Endodermal cell (in vitro differentiated cells): Measurements from ENCODE around the gene HDGFL2. TPM values are rescaled to one million over a fixed set of nuclear protein-coding genes. Genes with fewer than 3 reads are reported as not detected.
A peak's percentile ranks its signal among the peaks of the same experiment; 100 is the strongest.

Experiments
- DNase-seq: peaks from one replicate; pipeline ENCODE4 v3.0.0-alpha.2; 2017
- H3K27ac ChIP-seq: 2 replicates; pipeline ENCODE4 v1.5.1; 2013; ENCODE audit warnings: mild to moderate bottlenecking, low read depth, low read length, moderate library complexity
- H3K27me3 ChIP-seq: 2 replicates; pipeline ENCODE4 v1.6.1; 2013; ENCODE audit warnings: mild to moderate bottlenecking, low read length, moderate library complexity; ENCODE audit not compliant: insufficient read depth, control insufficient read depth, poor library complexity, severe bottlenecking
- H3K36me3 ChIP-seq: 2 replicates; pipeline ENCODE4 v1.7.0; 2013; ENCODE audit warnings: mild to moderate bottlenecking, low read length, moderate library complexity; ENCODE audit not compliant: control insufficient read depth, insufficient read depth
- H3K4me1 ChIP-seq: one replicate; pipeline ENCODE4 v1.7.0; 2013; ENCODE audit warnings: low read length; ENCODE audit not compliant: control insufficient read depth, insufficient read depth
- H3K4me3 ChIP-seq: 2 replicates; pipeline ENCODE4 v1.5.1; 2013; ENCODE audit warnings: mild to moderate bottlenecking, low read length, moderate library complexity
- H3K9ac ChIP-seq: 2 replicates; pipeline ENCODE4 v1.6.1; 2013; ENCODE audit warnings: mild to moderate bottlenecking, low read length, moderate library complexity; ENCODE audit not compliant: poor library complexity, severe bottlenecking; ENCODE audit errors: extremely low read depth
- H3K9me3 ChIP-seq: 2 replicates; pipeline ENCODE4 v1.6.1; 2013; ENCODE audit warnings: mild to moderate bottlenecking, low read length, moderate library complexity; ENCODE audit not compliant: control insufficient read depth
- H3K27ac Mint-ChIP-seq: 2 replicates; pipeline ENCODE4 v1.8.0; 2020; ENCODE audit warnings: mixed read lengths
- H3K27me3 Mint-ChIP-seq: 2 replicates; pipeline ENCODE4 v1.8.0; 2021; ENCODE audit warnings: mild to moderate bottlenecking, mixed read lengths; ENCODE audit not compliant: insufficient read depth
- H3K36me3 Mint-ChIP-seq: 2 replicates; pipeline ENCODE4 v1.8.0; 2020; ENCODE audit warnings: low read depth, mixed read lengths
- H3K4me1 Mint-ChIP-seq: 2 replicates; pipeline ENCODE4 v1.8.0; 2020; ENCODE audit warnings: mixed read lengths
- H3K4me3 Mint-ChIP-seq: 2 replicates; pipeline ENCODE4 v1.8.0; 2020; ENCODE audit warnings: mild to moderate bottlenecking, moderate library complexity, mixed read lengths
- H3K9me3 Mint-ChIP-seq: 2 replicates; pipeline ENCODE4 v1.8.0; 2020; ENCODE audit warnings: mild to moderate bottlenecking, mixed read lengths
- WGBS, 2 experiments: methylation state at CpG; one replicate each; pipeline versions ENCODE4 v1.1.5 to v1.1.7; 2013; ENCODE audit warnings: missing lambda C conversion rate in 2 of 2, mixed read lengths in 1 of 2; ENCODE audit not compliant: insufficient coverage in 1 of 2, insufficient read length in 1 of 2; 5-methylcytosine and 5-hydroxymethylcytosine counted together
- total RNA-seq, 2 donors: library from RNA; stranded (reverse); fragmentation: NEBNext Ultra II Directional in 1 of 2; extraction: Animal tissue kit (Norgen Biotek cat#: 25700) in 1 of 2; gene quantifications; 2 replicates in 1 of 2; 3 replicates in 1 of 2; pipeline ENCODE4 v1.2.1, GENCODE V29; 2021
- TF ChIP-seq, protein P1 (sequence below): fragments of 200-600 bp; sonication (generic); conservative IDR thresholded peaks from 2 replicates; pipeline ENCODE4 v1.5.0; 2021; ENCODE audit warnings: antibody characterized with exemption, mild to moderate bottlenecking

Gene HDGFL2
- total RNA-seq, 2 donors from 2014 or later, result 117 TPM

- H3K9me3 Mint-ChIP-seq, result no peaks in the 10 kb centered on the region
- WGBS, 2 experiments, result 84 to 92% methylated on average over 9 of the region's 9 CpGs
- H3K4me1 Mint-ChIP-seq, result no peaks in the 10 kb centered on the region
- Histone ChIP-seq H3K4me3 (no peak overlapping the region), H3K9me3 (no peaks in the 10 kb centered on the region), H3K9ac (no peak overlapping the region), H3K27ac (no peak overlapping the region), H3K27me3 (peaks cover 17% of the 10 kb centered on the region), H3K36me3 (no peaks in the 10 kb centered on the region), H3K4me1 (no peaks in the 10 kb centered on the region)
- TF ChIP-seq, protein P1, sequence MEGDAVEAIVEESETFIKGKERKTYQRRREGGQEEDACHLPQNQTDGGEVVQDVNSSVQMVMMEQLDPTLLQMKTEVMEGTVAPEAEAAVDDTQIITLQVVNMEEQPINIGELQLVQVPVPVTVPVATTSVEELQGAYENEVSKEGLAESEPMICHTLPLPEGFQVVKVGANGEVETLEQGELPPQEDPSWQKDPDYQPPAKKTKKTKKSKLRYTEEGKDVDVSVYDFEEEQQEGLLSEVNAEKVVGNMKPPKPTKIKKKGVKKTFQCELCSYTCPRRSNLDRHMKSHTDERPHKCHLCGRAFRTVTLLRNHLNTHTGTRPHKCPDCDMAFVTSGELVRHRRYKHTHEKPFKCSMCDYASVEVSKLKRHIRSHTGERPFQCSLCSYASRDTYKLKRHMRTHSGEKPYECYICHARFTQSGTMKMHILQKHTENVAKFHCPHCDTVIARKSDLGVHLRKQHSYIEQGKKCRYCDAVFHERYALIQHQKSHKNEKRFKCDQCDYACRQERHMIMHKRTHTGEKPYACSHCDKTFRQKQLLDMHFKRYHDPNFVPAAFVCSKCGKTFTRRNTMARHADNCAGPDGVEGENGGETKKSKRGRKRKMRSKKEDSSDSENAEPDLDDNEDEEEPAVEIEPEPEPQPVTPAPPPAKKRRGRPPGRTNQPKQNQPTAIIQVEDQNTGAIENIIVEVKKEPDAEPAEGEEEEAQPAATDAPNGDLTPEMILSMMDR, result no peak
- H3K36me3 Mint-ChIP-seq, result no peaks in the 10 kb centered on the region
- peaks cover 23% of the 10 kb centered on the region for H3K27me3 Mint-ChIP-seq
- DNase-seq, result no peak
- H3K4me3 Mint-ChIP-seq, result no peak overlapping the region
- H3K27ac Mint-ChIP-seq, result no peak overlapping the region
Observed at GRCh38 chr19:4533334-4533733, 61.2 kb downstream of the HDGFL2 start.

DNA sequence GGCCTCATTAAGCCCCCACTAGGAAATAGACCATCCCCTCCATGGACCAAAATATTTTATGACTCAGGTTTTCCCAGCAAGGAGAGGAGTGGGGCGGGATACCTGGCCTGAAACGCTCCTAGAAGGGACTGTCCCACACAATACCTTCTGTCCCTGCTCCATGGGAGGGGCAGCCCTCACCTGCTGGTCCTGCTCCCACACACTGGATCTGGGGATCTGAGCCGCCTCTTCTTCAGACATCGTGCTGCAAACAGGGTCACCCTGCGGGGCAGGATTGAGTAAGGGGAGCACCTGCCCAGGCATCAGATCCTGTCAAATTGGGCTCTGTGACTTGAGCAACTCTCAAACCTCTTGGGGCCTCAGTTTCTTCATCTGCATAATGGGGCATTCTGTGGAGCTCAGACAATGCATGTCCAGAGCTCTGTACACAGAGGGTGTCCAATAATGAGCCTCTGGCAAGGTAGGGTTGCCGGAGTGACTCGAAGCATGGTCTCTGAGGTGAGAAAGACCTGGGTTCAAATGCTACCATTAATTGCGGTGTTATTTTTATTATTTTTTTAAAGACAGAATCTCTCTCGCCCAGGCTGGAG is 61.8 kb downstream of the HDGFL2 start:
- Mint-ChIP-seq H3K27me3 (peaks cover 23% of the 10 kb centered on the region), H3K36me3 (no peaks in the 10 kb centered on the region), H3K4me1 (no peaks in the 10 kb centered on the region), H3K4me3 (no peak overlapping the region), H3K27ac (no peak overlapping the region), H3K9me3 (no peaks in the 10 kb centered on the region)
- Histone ChIP-seq H3K4me1 (no peaks in the 10 kb centered on the region), H3K27ac (no peak overlapping the region), H3K9me3 (no peaks in the 10 kb centered on the region), H3K4me3 (no peak overlapping the region), H3K9ac (no peak overlapping the region), H3K36me3 (no peaks in the 10 kb centered on the region), H3K27me3 (peaks cover 17% of the 10 kb centered on the region)
- TF ChIP-seq, protein P1, result no peak
- peak; percentile 49 for DNase-seq
- 84 to 98% methylated on average over 5 to 9 of the region's 9 CpGs for WGBS, 2 experiments

DNA sequence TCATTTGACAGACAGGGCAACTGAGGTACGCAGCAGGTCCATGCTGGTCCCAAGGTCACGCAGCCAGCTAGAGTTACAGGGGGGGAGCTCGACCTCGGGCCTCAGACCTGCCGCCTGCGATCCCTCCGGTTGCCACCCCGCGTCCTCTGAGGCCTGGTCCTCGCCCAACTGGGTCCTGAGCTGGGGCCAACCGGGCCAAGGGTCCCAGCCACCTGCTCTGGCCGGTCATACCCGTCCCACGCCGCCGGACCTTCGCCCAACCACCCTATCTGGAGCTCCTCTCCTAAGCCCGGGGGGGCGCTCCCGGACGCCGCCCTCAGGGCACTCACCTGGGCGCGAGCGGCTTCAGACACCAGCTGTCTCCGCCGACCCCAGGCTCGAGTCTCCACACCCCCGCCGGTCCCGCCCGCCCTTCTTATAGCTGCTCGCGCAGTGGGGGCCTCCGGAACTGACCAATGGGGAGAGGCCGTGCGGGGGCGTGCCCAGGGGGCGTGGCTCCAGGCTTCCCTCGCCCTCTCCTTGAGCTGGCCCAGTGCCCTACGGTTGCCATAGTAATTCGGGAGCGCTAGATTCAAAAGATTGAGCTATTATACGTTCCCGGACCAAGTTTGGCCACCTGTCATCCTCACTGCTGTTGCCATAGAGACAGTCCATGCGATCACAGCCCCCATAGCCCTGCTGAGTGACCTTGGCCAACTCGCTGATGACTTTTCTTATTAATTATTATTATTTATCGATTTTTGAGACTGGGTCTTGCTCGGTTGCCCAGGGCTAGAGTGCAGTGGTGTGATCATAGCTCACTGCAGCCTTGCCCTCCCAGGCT is 63.0 kb downstream of the HDGFL2 start, which contains the start of gene PLIN5:
Gene PLIN5 (minus strand): TSS at position 389 of the 823 bp plus-strand sequence. CDS start 1,150 bp downstream, outside the sequence.
- Histone ChIP-seq H3K4me3 (peak within 1 kb of the TSS; percentile 53), H3K9ac (no peak within 1 kb of the TSS), H3K27me3 (peaks cover 17% of the 10 kb centered on the region), H3K36me3 (no peaks in the 10 kb centered on the region), H3K4me1 (peaks cover under 1% of the 10 kb centered on the region), H3K9me3 (no peaks in the 10 kb centered on the region), H3K27ac (no peak within 1 kb of the TSS)
- Mint-ChIP-seq H3K4me3 (peak within 1 kb of the TSS; percentile 49), H3K9me3 (peaks cover under 1% of the 10 kb centered on the region), H3K4me1 (peaks cover 4% of the 10 kb centered on the region), H3K27me3 (peaks cover 23% of the 10 kb centered on the region), H3K36me3 (no peaks in the 10 kb centered on the region), H3K27ac (no peak within 1 kb of the TSS)
- TF ChIP-seq, protein P1, result peak; percentile 36
- DNase-seq, result peak; percentile 97
- WGBS, 2 experiments, result 13% methylated on average over 27 to 48 of the region's 49 CpGs
